B cell (primary cell): Measurements from ENCODE around the gene BCDIN3D.

ENCODE experiments used
- CTCF ChIP-seq: fragments of 200-600 bp; IDR thresholded peaks from one replicate; pipeline ENCODE4 v1.8.0; 2022; ENCODE audit warnings: antibody characterized with exemption, mild to moderate bottlenecking
- EZH2 ChIP-seq: IDR thresholded peaks from 2 replicates; pipeline ENCODE4 v1.6.1; 2012; ENCODE audit warnings: borderline replicate concordance, low read depth, mild to moderate bottlenecking, moderate library complexity, low read length; ENCODE audit not compliant: insufficient read depth, poor library complexity, severe bottlenecking

- TF ChIP-seq CTCF = no peak
- TF ChIP-seq EZH2 = no peak
These were observed 34.1 kb downstream of the BCDIN3D start for GRCh38 chr12:49808686-49809380.
